Transverse colon (tissue), 4 donors: ENCODE data around the gene MRPL24. TPM values are rescaled to one million over a fixed set of nuclear protein-coding genes. Genes with fewer than 3 reads are reported as not detected.

Experiments
- DNase-seq: peaks from one replicate; pipeline ENCODE4 v3.0.0-alpha.2; 2019
- H3K27ac ChIP-seq, 4 donors: fragments of 200-600 bp; sonication (generic); 2 replicates each; pipeline ENCODE4 v1.5.1; 2016 to 2018; ENCODE audit warnings: inconsistent platforms in 4 of 4
- H3K27me3 ChIP-seq: fragments of 200-600 bp; sonication (generic); 2 replicates; pipeline ENCODE4 v1.5.1; 2017; ENCODE audit warnings: inconsistent platforms
- H3K36me3 ChIP-seq, 4 donors: fragments of 200-600 bp; sonication (generic); 2 replicates each; pipeline ENCODE4 v1.5.1; 2017 to 2019; ENCODE audit warnings: inconsistent platforms in 4 of 4
- H3K4me1 ChIP-seq, 4 donors: fragments of 200-600 bp; sonication (generic); 2 replicates each; pipeline ENCODE4 v1.5.1; 2017 to 2020; ENCODE audit warnings: inconsistent platforms in 4 of 4
- H3K4me3 ChIP-seq, 4 donors: fragments of 200-600 bp; sonication (generic); 1 replicate in 1 of 4; 2 replicates in 3 of 4; pipeline versions ENCODE4 v1.5.1 to v1.6.1; 2017 to 2019; ENCODE audit warnings: inconsistent platforms in 4 of 4
- H3K9me3 ChIP-seq, 2 donors: fragments of 200-600 bp; sonication (generic); 2 replicates each; pipeline ENCODE4 v1.5.1; 2017 to 2019; ENCODE audit warnings: inconsistent platforms in 2 of 2
- CTCF ChIP-seq, 5 experiments: fragments of 200-600 bp in 3 of 5; fragments of 450-650 bp in 2 of 5; sonication (generic) in 3 of 5; IDR thresholded peaks; 1 replicate in 2 of 5; 2 replicates in 3 of 5; pipeline ENCODE4 v1.5.1; 2016 to 2017; ENCODE audit warnings: antibody characterized with exemption in 5 of 5, inconsistent platforms in 3 of 5, mild to moderate bottlenecking in 2 of 5, moderate library complexity in 1 of 5
- EP300 ChIP-seq: sonication (generic); formaldehyde crosslinking; IDR thresholded peaks from one replicate; pipeline ENCODE4 v1.6.1; 2017; ENCODE audit warnings: antibody characterized with exemption, low read depth
- POLR2A ChIP-seq: fragments of 450-650 bp; IDR thresholded peaks from one replicate; pipeline ENCODE4 v1.6.1; 2016; ENCODE audit warnings: antibody characterized with exemption, mild to moderate bottlenecking, moderate library complexity
- POLR2AphosphoS5 ChIP-seq, 3 donors: sonication (generic); formaldehyde crosslinking; IDR thresholded peaks; one replicate each; pipeline ENCODE4 v1.6.1; 2016; ENCODE audit warnings: antibody characterized with exemption in 3 of 3
- WGBS, 2 donors: methylation state at CpG; one replicate each; pipeline ENCODE4 v1.1.5; 2018; ENCODE audit warnings: low coverage in 1 of 2; 5-methylcytosine and 5-hydroxymethylcytosine counted together
- in situ Hi-C, 4 donors: fragments of 200-750 bp; cut with MboI; loops; one replicate each; pipeline versions ENCODE4 v1.15.0 to v1.15.1; 2017; ENCODE audit warnings: low sequenced_read_pairs in 3 of 4, low pct_ligation_motif_present in 1 of 4, low pct_unique_long_range_greater_than_20kb in 1 of 4
- intact Hi-C: fragments of 100-400 bp; cut with DNase I; formaldehyde crosslinking; loops from one replicate; pipeline ENCODE4 v1.15.1; 2023; ENCODE audit warnings: low total_unique reads
- total RNA-seq, 4 donors: library from RNA; depleted of rRNA; stranded (reverse); fragments of >200 nt; gene quantifications; one replicate each; pipeline ENCODE4 v1.1.0, GENCODE V29; 2016

The MRPL24 gene
- total RNA-seq, 4 donors from 2014 or later: 6.8 to 44.9 (median 37.1) TPM

DNA sequence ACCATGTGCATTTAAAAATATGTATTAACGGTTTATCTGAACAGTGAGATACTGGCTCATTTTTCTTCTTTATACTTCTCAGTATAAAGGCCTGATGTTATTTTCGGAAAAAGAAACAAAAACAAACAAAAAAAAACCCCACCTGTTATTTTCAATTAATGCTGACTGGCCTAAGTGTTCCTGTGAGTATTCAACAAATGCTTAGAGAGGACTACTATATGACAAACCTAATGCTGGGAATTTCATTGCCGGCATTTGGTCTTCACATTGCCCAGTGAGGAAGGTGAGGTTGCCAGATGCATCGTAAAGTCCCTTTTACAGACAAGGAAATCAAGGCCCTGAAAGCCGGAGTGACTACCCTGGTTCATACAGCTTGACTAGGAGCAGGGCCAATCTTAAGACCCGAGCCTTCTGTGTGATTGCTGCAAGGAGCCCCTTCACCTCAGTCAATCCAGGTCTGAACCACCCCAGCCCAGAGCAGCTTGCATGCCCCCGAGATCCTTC is 599 bp downstream of the MRPL24 start:
- Histone ChIP-seq H3K4me3 (peak overlapping the region; percentile 24 to 90 (median 61)), H3K27ac (peak overlapping the region; percentile 76 to 89 (median 85)), H3K9me3 (no peaks in the 10 kb centered on the region), H3K36me3 (peaks cover 0 to 17% (median 4%) of the 10 kb centered on the region in 4 donors), H3K4me1 (peaks cover 11 to 22% (median 12%) of the 10 kb centered on the region in 4 donors), H3K27me3 (no peaks in the 10 kb centered on the region)
- no peak for DNase-seq
- intact Hi-C loops: no loop called here
- no peak for TF ChIP-seq POLR2A
- TF ChIP-seq CTCF (IDR thresholded peaks at IDR 0.05): no peak
- TF ChIP-seq POLR2AphosphoS5 (IDR thresholded peaks at IDR 0.05): no peak
- TF ChIP-seq EP300: no peak
- in situ Hi-C loops: no loop called here
- 10 to 34% methylated on average over 2 to 7 of the region's 7 CpGs for WGBS, 2 donors

DNA sequence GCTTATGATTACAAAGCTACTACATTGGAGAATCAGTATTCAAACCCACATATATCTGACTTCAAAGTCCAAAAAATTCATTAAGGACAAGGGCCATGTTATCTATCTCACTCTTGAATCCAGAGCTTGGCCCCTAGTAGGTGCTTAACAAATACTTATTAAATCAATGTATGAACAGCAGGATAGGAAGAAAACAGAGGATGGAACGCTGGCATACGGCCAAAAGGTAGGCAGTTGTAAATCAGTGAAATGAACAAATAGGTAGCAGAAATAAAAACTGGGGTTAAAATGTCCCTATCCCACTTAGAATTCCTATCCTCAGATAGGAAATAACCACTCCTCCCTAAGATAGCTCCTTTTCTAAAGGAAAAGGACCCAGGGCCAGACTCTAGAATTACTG is 2.0 kb downstream of the MRPL24 start:
- Histone ChIP-seq H3K27me3 (no peaks in the 10 kb centered on the region), H3K27ac (no peak overlapping the region), H3K36me3 (peaks cover 0 to 21% (median 2%) of the 10 kb centered on the region in 4 donors), H3K4me3 (no peak overlapping the region), H3K4me1 (peaks cover 11 to 22% (median 12%) of the 10 kb centered on the region in 4 donors), H3K9me3 (no peaks in the 10 kb centered on the region)
- WGBS, 2 donors: 68% methylated on average over 2 of the region's 2 CpGs; no CpG with 5 or more reads in 1 of the 2 donors
- in situ Hi-C loops (no loop called here), intact Hi-C loops (no loop called here)
- DNase-seq: no peak
- TF ChIP-seq POLR2AphosphoS5 (IDR thresholded peaks at IDR 0.05): no peak
- no peak for TF ChIP-seq POLR2A
- no peak for TF ChIP-seq CTCF (IDR thresholded peaks at IDR 0.05)
- no peak for TF ChIP-seq EP300

DNA sequence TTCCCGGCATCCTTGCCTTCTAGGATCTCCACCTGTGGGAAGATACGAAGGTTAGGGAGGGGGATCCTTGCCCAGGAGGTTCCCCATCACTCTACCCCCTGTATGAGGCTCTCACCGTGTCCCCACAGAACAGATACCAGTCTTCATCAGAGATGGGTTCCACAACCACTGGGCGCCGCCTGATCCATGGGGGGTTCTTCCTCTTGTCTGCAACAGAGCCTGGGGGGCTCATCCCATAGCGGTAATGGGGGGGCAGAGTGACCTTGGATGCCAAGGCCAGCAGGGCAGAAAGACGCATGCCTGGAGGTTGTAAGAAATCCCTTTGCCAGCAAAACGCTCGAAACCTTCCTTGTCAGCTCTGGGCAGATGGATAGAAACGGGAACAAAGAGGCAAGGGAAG is 2.5 kb downstream of the MRPL24 start:
- Histone ChIP-seq H3K4me3 (no peak overlapping the region), H3K27ac (no peak overlapping the region), H3K4me1 (peaks cover 11 to 22% (median 12%) of the 10 kb centered on the region in 4 donors), H3K36me3 (peaks cover 0 to 25% (median 0%) of the 10 kb centered on the region in 4 donors), H3K27me3 (no peaks in the 10 kb centered on the region), H3K9me3 (no peaks in the 10 kb centered on the region)
- no peak for DNase-seq
- intact Hi-C loops (no loop called here), in situ Hi-C loops (no loop called here)
- 89 to 90% methylated on average over 6 to 10 of the region's 10 CpGs for WGBS, 2 donors
- TF ChIP-seq POLR2A (no peak), CTCF (IDR thresholded peaks at IDR 0.05) (no peak), POLR2AphosphoS5 (IDR thresholded peaks at IDR 0.05) (no peak), EP300 (no peak)

GRCh38 chr1:156733989-156734584 is 6.8 kb downstream of the MRPL24 start:
- 94% methylated on average over 20 of the region's 20 CpGs; no CpG with 5 or more reads in 1 of the 2 donors for WGBS, 2 donors
- no peak overlapping the region for H3K4me3 ChIP-seq
- no peak for TF ChIP-seq EP300
- no peak for TF ChIP-seq POLR2A
- TF ChIP-seq CTCF (IDR thresholded peaks at IDR 0.05): no peak
- TF ChIP-seq POLR2AphosphoS5 (IDR thresholded peaks at IDR 0.05): no peak
- no peak overlapping the region for H3K27ac ChIP-seq
- no peak for DNase-seq
- H3K9me3 ChIP-seq: no peaks in the 10 kb centered on the region
- in situ Hi-C loops: no loop called here
- intact Hi-C loops: no loop called here
- peaks cover 0 to 20% (median 0%) of the 10 kb centered on the region in 4 donors for H3K36me3 ChIP-seq
- H3K27me3 ChIP-seq: no peaks in the 10 kb centered on the region
- peaks cover 0 to 7% (median 1%) of the 10 kb centered on the region in 4 donors for H3K4me1 ChIP-seq
